ENCODE results near the gene CECR2. TPM values are rescaled to one million over a fixed set of nuclear protein-coding genes. Genes with fewer than 3 reads are reported as not detected.

Gene CECR2
- total RNA-seq, 1 experiment from 2014 or later, result 3.6 TPM

DNA sequence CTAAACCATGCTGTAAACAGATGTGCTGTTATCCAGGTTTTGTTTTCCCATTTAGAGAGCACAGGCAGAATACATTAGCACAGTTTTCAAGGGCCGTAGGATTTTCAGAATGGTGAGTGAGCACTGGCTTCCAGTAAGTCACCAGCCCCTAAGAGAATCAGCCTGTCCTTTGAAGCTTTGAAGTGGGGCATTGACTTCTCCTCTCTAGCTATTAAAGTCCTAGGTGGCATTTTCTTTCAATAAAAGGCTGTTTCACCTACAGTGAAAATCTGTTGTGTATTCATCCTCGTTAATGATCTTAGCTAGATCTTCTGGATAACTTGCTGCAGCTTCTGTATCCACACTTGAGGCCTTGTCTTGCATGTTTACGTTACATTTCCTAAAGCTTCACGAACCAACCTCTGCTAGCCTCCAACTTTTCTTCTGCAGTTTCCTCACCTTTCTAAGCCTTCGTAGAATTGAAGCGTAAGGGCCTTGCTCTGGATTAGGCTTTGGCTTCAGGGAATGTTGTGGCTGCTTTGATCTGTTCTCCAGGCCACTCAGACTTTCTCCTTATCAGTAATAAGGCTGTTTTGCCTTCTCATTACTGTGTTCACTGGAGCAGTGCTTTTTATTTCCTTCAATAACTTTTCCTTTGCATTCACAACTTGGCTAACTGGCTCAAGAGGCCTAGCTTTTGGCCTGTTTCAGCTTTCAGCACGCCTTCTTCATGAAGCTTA lies 15.5 kb downstream of the CECR2 start:
- no peak for TF ChIP-seq SIN3A (IDR thresholded peaks at IDR 0.05; ENCODE audit: borderline replicate concordance, insufficient read depth, low read depth, low read length)
- no peak overlapping the region for H3K4me3 ChIP-seq (ENCODE audit: low read depth in 2 of 2, low read length in 2 of 2)
- no peaks in the 10 kb centered on the region for H3K4me1 ChIP-seq (ENCODE audit: control insufficient read depth, insufficient read depth, low read length)
- CTCF ChIA-PET, result no interaction called here
- intact Hi-C loops (cut with micrococcal nuclease; ENCODE audit: unreplicated experiment), result no loop called here
- H3K27me3 ChIP-seq (ENCODE audit: control insufficient read depth, insufficient read depth, low read length), result no peaks in the 10 kb centered on the region
- H3K27ac ChIP-seq (ENCODE audit: low read length), result no peak overlapping the region
- POLR2A ChIA-PET, result no interaction called here
- ATAC-seq (no peak), DNase-seq (ENCODE audit: low read depth, low spot score) (no peak)
- BruUV-seq (replicated peaks), result no TSS peak
- in situ Hi-C loops (cut with HindIII; ENCODE audit: low pct_unique_long_range_greater_than_20kb, low sequenced_read_pairs), result no loop called here
- H3K36me3 ChIP-seq (ENCODE audit: control insufficient read depth, insufficient read depth, low read length), result no peaks in the 10 kb centered on the region
- H3K9me3 ChIP-seq (ENCODE audit: control insufficient read depth, insufficient read depth, low read depth, low read length), result no peaks in the 10 kb centered on the region

GRCh38 chr22:17387356-17387755 lies 18.1 kb downstream of the CECR2 start:
- no peaks in the 10 kb centered on the region for H3K9me3 ChIP-seq (ENCODE audit: control insufficient read depth, insufficient read depth, low read depth, low read length)
- ATAC-seq, result no peak
- intact Hi-C loops (cut with micrococcal nuclease; ENCODE audit: unreplicated experiment) (no loop called here), in situ Hi-C loops (cut with HindIII; ENCODE audit: low pct_unique_long_range_greater_than_20kb, low sequenced_read_pairs) (no loop called here)
- no peak for DNase-seq (ENCODE audit: low read depth, low spot score)
- H3K36me3 ChIP-seq (ENCODE audit: control insufficient read depth, insufficient read depth, low read length), result no peaks in the 10 kb centered on the region
- TF ChIP-seq, protein P1, sequence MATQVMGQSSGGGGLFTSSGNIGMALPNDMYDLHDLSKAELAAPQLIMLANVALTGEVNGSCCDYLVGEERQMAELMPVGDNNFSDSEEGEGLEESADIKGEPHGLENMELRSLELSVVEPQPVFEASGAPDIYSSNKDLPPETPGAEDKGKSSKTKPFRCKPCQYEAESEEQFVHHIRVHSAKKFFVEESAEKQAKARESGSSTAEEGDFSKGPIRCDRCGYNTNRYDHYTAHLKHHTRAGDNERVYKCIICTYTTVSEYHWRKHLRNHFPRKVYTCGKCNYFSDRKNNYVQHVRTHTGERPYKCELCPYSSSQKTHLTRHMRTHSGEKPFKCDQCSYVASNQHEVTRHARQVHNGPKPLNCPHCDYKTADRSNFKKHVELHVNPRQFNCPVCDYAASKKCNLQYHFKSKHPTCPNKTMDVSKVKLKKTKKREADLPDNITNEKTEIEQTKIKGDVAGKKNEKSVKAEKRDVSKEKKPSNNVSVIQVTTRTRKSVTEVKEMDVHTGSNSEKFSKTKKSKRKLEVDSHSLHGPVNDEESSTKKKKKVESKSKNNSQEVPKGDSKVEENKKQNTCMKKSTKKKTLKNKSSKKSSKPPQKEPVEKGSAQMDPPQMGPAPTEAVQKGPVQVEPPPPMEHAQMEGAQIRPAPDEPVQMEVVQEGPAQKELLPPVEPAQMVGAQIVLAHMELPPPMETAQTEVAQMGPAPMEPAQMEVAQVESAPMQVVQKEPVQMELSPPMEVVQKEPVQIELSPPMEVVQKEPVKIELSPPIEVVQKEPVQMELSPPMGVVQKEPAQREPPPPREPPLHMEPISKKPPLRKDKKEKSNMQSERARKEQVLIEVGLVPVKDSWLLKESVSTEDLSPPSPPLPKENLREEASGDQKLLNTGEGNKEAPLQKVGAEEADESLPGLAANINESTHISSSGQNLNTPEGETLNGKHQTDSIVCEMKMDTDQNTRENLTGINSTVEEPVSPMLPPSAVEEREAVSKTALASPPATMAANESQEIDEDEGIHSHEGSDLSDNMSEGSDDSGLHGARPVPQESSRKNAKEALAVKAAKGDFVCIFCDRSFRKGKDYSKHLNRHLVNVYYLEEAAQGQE (IDR thresholded peaks at IDR 0.05; ENCODE audit: insufficient read depth in 1 of 2, low read depth in 2 of 2, low read length in 1 of 2), result no peak
- TF ChIP-seq TCF7L2 (IDR thresholded peaks at IDR 0.05; ENCODE audit: low read depth, low read length) (no peak), SIN3A (IDR thresholded peaks at IDR 0.05; ENCODE audit: borderline replicate concordance, insufficient read depth, low read depth, low read length) (no peak)
- no TSS peak for BruUV-seq (replicated peaks)
- ChIA-PET CTCF (no interaction called here), POLR2A (no interaction called here)
- no peaks in the 10 kb centered on the region for H3K27me3 ChIP-seq (ENCODE audit: control insufficient read depth, insufficient read depth, low read length)
- H3K4me1 ChIP-seq (ENCODE audit: control insufficient read depth, insufficient read depth, low read length), result no peaks in the 10 kb centered on the region
- H3K27ac ChIP-seq (ENCODE audit: low read length), result no peak overlapping the region
- no peak overlapping the region for H3K4me3 ChIP-seq (ENCODE audit: low read depth in 2 of 2, low read length in 2 of 2)

GRCh38 chr22:17388235-17388634 lies 19.0 kb downstream of the CECR2 start:
- ATAC-seq (no peak), DNase-seq (ENCODE audit: low read depth, low spot score) (no peak)
- Histone ChIP-seq H3K27ac (ENCODE audit: low read length) (no peak overlapping the region), H3K9me3 (ENCODE audit: control insufficient read depth, insufficient read depth, low read depth, low read length) (no peaks in the 10 kb centered on the region), H3K4me3 (ENCODE audit: low read depth in 2 of 2, low read length in 2 of 2) (no peak overlapping the region), H3K27me3 (ENCODE audit: control insufficient read depth, insufficient read depth, low read length) (no peaks in the 10 kb centered on the region), H3K36me3 (ENCODE audit: control insufficient read depth, insufficient read depth, low read length) (no peaks in the 10 kb centered on the region), H3K4me1 (ENCODE audit: control insufficient read depth, insufficient read depth, low read length) (no peaks in the 10 kb centered on the region)
- BruUV-seq (replicated peaks), result no TSS peak
- in situ Hi-C loops (cut with HindIII; ENCODE audit: low pct_unique_long_range_greater_than_20kb, low sequenced_read_pairs), result no loop called here
- ChIA-PET CTCF (no interaction called here), POLR2A (no interaction called here)
- TF ChIP-seq SIN3A (IDR thresholded peaks at IDR 0.05; ENCODE audit: borderline replicate concordance, insufficient read depth, low read depth, low read length) (no peak), POLR2AphosphoS5 (IDR thresholded peaks at IDR 0.05; ENCODE audit: low read depth, low read length) (no peak)
- intact Hi-C loops (cut with micrococcal nuclease; ENCODE audit: unreplicated experiment), result no loop called here

- no peaks in the 10 kb centered on the region for H3K27me3 ChIP-seq (ENCODE audit: control insufficient read depth, insufficient read depth, low read length)
- no peak for DNase-seq (ENCODE audit: low read depth, low spot score)
- no peak overlapping the region for H3K27ac ChIP-seq (ENCODE audit: low read length)
- ChIA-PET POLR2A (no interaction called here), CTCF (no interaction called here)
- H3K36me3 ChIP-seq (ENCODE audit: control insufficient read depth, insufficient read depth, low read length), result no peaks in the 10 kb centered on the region
- no peak for ATAC-seq
- no peak overlapping the region for H3K4me3 ChIP-seq (ENCODE audit: low read depth in 2 of 2, low read length in 2 of 2)
- TF ChIP-seq POLR2AphosphoS5 (IDR thresholded peaks at IDR 0.05; ENCODE audit: low read depth, low read length) (no peak), TCF7L2 (IDR thresholded peaks at IDR 0.05; ENCODE audit: low read depth, low read length) (no peak), SIN3A (IDR thresholded peaks at IDR 0.05; ENCODE audit: borderline replicate concordance, insufficient read depth, low read depth, low read length) (no peak), CTCF (IDR thresholded peaks at IDR 0.05) (no peak)
- TF ChIP-seq, protein P1 (IDR thresholded peaks at IDR 0.05; ENCODE audit: insufficient read depth in 1 of 2, low read depth in 2 of 2, low read length in 1 of 2), result no peak
- BruUV-seq (replicated peaks), result no TSS peak
- intact Hi-C loops (cut with micrococcal nuclease; ENCODE audit: unreplicated experiment) (no loop called here), in situ Hi-C loops (cut with HindIII; ENCODE audit: low pct_unique_long_range_greater_than_20kb, low sequenced_read_pairs) (no loop called here)
- no peaks in the 10 kb centered on the region for H3K4me1 ChIP-seq (ENCODE audit: control insufficient read depth, insufficient read depth, low read length)
- no peaks in the 10 kb centered on the region for H3K9me3 ChIP-seq (ENCODE audit: control insufficient read depth, insufficient read depth, low read depth, low read length)
Measured at GRCh38 chr22:17390087-17390486, 20.8 kb downstream of the CECR2 start.
